Amygdala (tissue), 56 donors: ENCODE data around the gene MAP3K14.

ENCODE experiments used
- DNase-seq, 56 donors: peaks; one replicate each; lab custom pipeline; 2025; lab: John Stamatoyannopoulos, UW

Gene MAP3K14

GRCh38 chr17:45287526-45288500 lies 29.0 kb downstream of the MAP3K14 start:
- DNase-seq, result peak in 2 of 56 donors; percentile 19 to 36

DNA sequence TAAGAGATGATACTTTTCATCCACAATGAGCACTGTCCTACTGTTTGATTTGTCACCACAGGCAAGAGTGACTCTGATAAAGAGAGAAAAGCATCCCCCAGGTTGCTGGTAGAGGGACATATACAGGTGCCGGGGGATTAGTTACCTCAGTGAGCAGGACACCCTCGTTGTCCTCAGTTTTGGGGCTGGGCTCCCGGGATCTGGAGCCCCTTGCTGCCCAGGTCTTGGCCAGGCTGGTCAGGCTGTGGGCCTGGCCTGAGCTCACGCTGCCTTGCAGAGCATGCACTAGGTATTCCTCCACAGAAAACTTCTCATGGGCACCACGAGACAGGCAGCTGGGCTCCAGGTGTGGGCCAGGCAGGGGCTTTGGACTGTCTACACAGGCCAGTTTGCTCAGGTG lies 30.5 kb downstream of the MAP3K14 start:
- DNase-seq, result no peak

DNA sequence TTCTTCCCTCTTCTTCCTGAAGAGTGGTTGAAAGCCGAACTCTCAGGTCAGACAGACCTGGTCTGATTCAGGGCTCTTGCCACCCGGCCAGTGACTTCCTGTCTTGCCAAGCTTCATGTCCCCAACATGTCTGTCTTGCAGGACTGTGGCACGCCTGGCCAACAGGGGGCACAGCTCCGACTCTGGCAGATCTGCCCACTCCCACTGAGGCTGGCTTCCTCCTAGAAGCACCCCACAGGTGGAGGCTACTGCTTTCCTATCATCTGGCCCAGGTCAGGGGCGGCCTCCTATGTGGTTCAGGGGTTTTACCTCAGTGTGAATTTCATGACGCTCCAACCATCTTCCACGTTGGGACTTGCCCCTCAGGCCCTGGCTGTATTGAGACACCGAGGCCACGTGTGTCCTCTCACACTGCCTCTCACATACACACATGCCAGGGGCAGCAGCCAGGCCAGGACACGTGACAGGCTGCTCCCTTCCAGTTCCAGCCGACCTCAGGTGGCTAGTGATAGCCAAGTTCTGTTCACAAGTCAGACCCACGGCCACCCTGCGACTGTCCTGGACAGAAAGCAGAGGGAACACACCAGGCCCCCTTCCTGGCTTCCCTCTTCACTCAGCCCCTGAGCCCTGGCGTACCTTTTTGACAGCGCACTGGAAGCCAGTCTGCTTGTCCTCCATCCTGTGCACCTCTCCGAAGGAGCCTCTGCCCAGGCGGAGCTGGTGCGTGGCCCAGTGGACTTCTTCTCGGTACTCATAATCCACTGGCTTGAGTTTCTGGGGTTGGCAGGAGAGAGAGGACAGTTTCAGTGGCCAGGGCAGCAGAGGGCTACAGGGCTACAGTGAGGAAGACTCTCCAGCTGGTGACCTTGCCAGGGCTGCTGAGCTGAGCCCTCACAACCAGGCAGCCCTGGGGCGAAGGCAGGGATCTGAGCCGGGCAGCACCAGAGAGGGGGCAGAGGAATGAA lies 32.4 kb downstream of the MAP3K14 start:
- no peak for DNase-seq

DNA sequence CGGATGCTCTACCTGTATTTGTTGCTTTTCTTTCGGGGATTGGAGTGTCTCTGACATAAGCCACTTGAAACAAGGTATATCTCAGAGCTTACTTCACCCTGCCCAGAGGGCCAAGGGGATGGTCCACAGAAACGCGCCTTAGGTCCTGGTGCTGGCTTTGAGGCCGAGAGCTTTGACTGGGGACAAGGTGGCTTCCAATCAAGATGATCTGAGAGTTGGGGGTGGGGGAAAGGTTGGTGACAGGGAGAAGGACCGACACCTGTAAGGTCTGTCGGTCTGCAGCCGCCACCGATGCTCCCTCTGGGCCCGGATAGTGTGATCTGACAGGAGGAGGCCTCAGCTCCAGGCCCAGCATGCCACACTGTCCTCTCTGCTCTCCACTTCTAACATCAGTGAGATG lies 33.1 kb downstream of the MAP3K14 start:
- DNase-seq, result no peak

DNA sequence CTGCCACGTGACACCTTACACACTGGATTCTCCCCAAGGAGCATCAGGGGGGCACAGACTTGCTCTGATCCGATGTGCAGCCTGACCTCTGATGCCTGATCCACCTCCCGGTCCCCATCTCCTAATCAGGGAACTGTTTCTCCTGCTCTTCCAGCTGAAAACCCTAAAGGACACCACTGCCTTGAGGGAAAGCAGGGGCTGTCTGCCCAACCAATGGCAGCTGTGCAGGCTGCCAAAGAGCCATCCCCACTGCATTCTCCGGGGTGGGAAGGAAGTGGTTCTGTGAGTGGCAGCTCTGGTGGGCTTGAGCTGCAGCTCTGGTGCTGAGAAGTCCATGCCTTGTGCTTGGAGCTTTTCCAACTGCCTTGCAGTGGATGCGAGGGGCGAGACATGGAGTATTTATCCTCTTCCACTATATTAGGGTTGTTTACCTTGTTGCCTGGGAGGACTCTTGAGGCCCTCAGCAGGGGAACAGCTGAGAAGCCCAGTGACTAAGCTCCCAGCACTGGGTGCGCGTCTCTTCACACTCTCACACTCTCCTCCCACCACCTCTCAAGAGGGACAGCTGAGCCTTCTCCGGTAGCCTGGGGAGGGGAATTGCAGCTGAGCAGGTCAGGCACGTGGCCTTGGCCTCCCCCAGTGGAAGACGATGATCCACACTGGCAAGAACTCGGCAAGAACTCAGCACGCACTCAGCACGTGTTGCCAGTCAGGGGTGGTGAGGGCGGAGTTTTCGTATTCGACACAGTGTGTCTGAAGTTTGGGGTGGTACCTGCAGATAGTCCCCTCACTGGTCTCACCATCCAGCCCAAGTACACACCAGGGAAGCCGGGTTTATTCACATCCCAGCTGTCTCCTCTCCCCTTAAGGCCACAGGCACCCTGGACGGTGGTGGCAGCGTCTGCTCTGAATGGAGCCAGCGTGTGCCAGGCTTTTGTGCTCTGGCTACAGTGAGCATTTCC lies 33.9 kb downstream of the MAP3K14 start:
- DNase-seq, result peak in 14 of 56 donors; percentile 16 to 70 (median 40)

- no peak for DNase-seq
Measured at GRCh38 chr17:45279898-45280297, 36.9 kb downstream of the MAP3K14 start.

GRCh38 chr17:45277992-45278391 lies 38.8 kb downstream of the MAP3K14 start:
- no peak for DNase-seq

GRCh38 chr17:45277216-45277849 lies 39.5 kb downstream of the MAP3K14 start:
- DNase-seq, result peak in 55 of 56 donors; percentile 17 to 94 (median 70)

GRCh38 chr17:45276031-45276430 lies 40.8 kb downstream of the MAP3K14 start:
- DNase-seq, result no peak

DNA sequence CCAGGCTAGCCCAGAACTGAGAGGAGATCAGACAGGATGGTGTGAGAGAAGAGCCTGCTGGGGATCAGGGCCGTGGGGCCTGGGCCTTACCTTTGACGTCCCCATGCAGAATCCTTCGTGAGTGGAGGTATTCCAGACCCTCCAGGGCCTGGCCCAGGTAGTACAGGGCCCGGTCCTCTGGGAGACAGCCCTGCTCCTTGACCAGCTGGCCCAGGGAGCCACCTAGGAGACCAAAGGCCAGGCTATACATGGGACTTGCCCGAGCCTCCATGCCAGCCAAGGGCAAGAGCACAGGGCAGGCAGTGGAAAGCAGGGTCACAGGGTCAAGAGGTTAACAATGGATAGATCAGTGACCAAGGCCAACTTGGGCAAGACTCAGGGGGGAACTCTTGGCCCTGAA lies 42.8 kb downstream of the MAP3K14 start:
- no peak for DNase-seq

- no peak for DNase-seq
Measured at GRCh38 chr17:45273551-45273957, 43.3 kb downstream of the MAP3K14 start.

GRCh38 chr17:45271603-45272002 lies 45.2 kb downstream of the MAP3K14 start:
- no peak for DNase-seq

- no peak for DNase-seq
Measured at GRCh38 chr17:45270828-45271418, 45.9 kb downstream of the MAP3K14 start.

GRCh38 chr17:45269912-45270311 lies 46.9 kb downstream of the MAP3K14 start:
- no peak for DNase-seq

GRCh38 chr17:45267436-45268055 lies 49.3 kb downstream of the MAP3K14 start:
- no peak for DNase-seq

- no peak for DNase-seq
Measured at GRCh38 chr17:45266372-45266926, 50.4 kb downstream of the MAP3K14 start.

DNA sequence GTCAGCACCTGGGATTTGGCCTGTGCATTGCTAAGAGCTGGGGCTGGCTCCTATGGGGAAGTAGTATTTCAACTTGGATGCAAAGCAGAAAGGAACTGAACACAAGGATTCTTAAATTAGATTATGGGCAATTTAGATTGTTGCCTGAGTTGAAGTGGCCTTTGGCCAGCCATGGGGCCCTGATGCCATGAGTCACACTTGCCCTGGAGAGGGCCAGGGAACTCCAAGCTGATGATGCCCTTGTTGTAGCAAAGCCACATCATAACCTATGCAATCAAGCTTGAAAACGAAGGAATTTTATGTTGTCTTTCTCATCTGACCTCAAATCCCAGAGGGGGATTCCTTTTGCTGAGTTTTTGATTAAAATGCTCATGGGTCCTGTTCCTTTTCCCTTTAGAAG lies 51.0 kb downstream of the MAP3K14 start:
- no peak for DNase-seq

DNA sequence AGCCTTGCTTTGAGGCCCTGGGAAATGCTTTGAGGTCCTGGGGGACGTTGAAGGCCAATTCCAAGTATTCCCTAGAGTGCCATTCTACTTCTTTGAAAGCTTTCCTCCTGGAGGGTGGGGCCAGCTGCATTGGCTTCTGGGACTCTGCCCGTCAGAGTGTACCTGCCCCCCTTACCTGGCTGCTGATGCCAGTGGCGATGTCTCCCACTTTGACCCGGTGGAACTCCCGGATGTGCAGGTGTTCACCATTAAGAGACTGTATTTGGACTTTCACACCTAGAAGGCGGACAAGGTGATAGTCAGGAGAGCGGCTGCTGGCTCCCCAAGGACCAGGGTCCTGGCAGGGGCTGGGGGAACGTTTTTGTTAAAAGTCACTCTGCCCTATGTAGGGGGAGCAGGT lies 51.8 kb downstream of the MAP3K14 start:
- DNase-seq, result no peak
